T47D (cell line): ENCODE measurements around the gene EIF3L.

Experiments used
- DNase-seq, 2 experiments: peaks; one replicate each; pipeline versions ENCODE4 v3.0.0 to v3.0.0-alpha.2; 2011 to 2012; ENCODE audit warnings: low read depth in 1 of 2, low spot score in 1 of 2
- JUND ChIP-seq: IDR thresholded peaks from 2 replicates; pipeline ENCODE4 v1.6.1; 2012; ENCODE audit warnings: low read depth
- in situ Hi-C: cut with HindIII; loops from 2 replicates; pipeline ENCODE4 v1.10.0; 2016; ENCODE audit warnings: low sequenced_read_pairs, low pct_unique_long_range_greater_than_20kb

The EIF3L gene

GRCh38 chr22:37932401-37932800 is 83.2 kb downstream of the EIF3L start:
- TF ChIP-seq JUND: no peak
- in situ Hi-C loops: no loop called here
- DNase-seq: no peak

GRCh38 chr22:37932821-37933578 is 83.8 kb downstream of the EIF3L start:
- TF ChIP-seq JUND: no peak
- DNase-seq: peak in 1 of 2 experiments; percentile 45
- in situ Hi-C loops: no loop called here

- no peak for TF ChIP-seq JUND
- in situ Hi-C loops: no loop called here
- peak; percentile 68 to 92 for DNase-seq
Observed at GRCh38 chr22:37933711-37934376, 84.6 kb downstream of the EIF3L start.
